ENCODE measurements around the gene SLC25A22. TPM values are rescaled to one million over a fixed set of nuclear protein-coding genes. Genes with fewer than 3 reads are reported as not detected.

Gene SLC25A22
- total and polyA plus RNA-seq, 3 donors from 2014 or later: 25.1 to 42.4 (median 39.7) TPM

DNA sequence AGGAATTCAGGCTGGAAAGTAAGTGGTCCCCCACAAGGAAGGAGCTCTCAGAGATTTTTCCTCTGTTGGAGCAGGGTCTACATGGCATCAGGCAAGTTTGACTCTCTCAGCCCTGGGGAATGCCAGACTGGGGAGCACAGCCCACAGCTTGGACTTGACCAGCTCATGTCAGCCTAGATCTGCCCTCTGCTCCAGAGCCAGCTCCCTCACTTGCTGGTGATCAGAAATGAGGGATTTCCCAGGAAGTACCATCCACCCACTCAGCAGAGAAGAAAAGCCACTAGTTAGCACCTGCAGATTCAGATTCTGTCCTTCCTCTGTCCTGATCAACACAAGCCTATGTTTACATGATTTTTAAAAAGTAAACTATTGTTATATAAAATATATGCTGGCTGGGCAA is 37.8 kb downstream of the SLC25A22 start:
- H3K9me3 ChIP-seq: no peaks in the 10 kb centered on the region
- H3K4me1 ChIP-seq: no peaks in the 10 kb centered on the region
- no peaks in the 10 kb centered on the region for H3K36me3 ChIP-seq (ENCODE audit: low read depth, missing control alignments)
- intact Hi-C loops (cut with DNase I; ENCODE audit: low total_unique reads): no loop called here
- no peak overlapping the region for H3K27ac ChIP-seq
- no peak overlapping the region for H3K4me3 ChIP-seq
- DNase-seq: no peak
- no peak for TF ChIP-seq POLR2A (IDR thresholded peaks at IDR 0.05)
- TF ChIP-seq, protein P1, sequence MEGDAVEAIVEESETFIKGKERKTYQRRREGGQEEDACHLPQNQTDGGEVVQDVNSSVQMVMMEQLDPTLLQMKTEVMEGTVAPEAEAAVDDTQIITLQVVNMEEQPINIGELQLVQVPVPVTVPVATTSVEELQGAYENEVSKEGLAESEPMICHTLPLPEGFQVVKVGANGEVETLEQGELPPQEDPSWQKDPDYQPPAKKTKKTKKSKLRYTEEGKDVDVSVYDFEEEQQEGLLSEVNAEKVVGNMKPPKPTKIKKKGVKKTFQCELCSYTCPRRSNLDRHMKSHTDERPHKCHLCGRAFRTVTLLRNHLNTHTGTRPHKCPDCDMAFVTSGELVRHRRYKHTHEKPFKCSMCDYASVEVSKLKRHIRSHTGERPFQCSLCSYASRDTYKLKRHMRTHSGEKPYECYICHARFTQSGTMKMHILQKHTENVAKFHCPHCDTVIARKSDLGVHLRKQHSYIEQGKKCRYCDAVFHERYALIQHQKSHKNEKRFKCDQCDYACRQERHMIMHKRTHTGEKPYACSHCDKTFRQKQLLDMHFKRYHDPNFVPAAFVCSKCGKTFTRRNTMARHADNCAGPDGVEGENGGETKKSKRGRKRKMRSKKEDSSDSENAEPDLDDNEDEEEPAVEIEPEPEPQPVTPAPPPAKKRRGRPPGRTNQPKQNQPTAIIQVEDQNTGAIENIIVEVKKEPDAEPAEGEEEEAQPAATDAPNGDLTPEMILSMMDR (IDR thresholded peaks at IDR 0.05): no peak
- no peaks in the 10 kb centered on the region for H3K27me3 ChIP-seq

DNA sequence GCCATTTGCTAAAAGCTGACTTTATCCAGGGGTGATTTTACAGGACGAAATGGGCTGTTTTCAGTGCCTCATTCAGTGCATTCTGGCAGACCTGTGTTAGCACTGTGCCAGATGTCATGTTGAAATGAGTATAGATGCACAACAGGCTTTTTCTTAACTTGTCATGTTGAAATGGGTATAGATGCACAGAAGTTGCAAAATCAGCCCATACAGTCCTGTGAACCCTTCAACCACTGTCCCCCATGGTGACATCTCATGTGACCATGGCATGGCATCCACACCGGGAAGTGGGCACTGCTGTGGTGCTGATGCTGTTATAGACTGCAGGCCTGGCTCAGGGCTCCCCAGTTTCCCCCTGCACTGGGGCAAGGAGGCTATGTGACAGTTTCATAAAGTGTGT is 48.4 kb downstream of the SLC25A22 start:
- TF ChIP-seq, protein P1 (IDR thresholded peaks at IDR 0.05): no peak
- no peaks in the 10 kb centered on the region for H3K27me3 ChIP-seq
- DNase-seq: no peak
- H3K4me3 ChIP-seq: no peak overlapping the region
- WGBS, 2 donors: 43 to 81% methylated on average over 2 of the region's 2 CpGs
- H3K27ac ChIP-seq: no peak overlapping the region
- H3K4me1 ChIP-seq: peaks cover 14% of the 10 kb centered on the region
- H3K9me3 ChIP-seq: no peaks in the 10 kb centered on the region
- no peaks in the 10 kb centered on the region for H3K36me3 ChIP-seq (ENCODE audit: low read depth, missing control alignments)
- intact Hi-C loops (cut with DNase I; ENCODE audit: low total_unique reads): no loop called here

DNA sequence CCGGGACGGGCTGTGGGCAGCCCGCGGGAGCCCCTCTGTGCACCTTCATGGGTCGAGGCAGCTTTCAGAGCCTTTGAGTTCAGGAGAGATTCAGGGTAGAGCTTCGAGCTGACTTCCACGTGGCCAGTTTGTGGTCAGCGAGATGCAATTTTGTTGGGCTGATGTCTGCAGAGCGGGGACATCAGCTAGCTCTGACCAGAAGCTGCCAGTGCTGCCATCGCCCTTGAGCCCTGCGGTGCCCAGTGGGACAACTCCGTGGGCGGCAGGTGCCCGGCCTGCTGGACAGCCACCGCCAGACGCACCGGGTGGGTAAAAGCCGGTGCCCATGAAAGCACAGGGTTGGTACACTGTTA is 50.1 kb downstream of the SLC25A22 start:
- peak overlapping the region; percentile 93 to 100 for H3K4me3 ChIP-seq
- no peaks in the 10 kb centered on the region for H3K36me3 ChIP-seq (ENCODE audit: low read depth, missing control alignments)
- peak overlapping the region; percentile 14 to 79 for H3K27ac ChIP-seq
- intact Hi-C loops (cut with DNase I; ENCODE audit: low total_unique reads): no loop called here
- TF ChIP-seq POLR2A (IDR thresholded peaks at IDR 0.05): no peak
- TF ChIP-seq, protein P1 (IDR thresholded peaks at IDR 0.05): no peak
- WGBS, 2 donors: 8 to 18% methylated on average over 9 to 18 of the region's 18 CpGs
- peaks cover 14% of the 10 kb centered on the region for H3K4me1 ChIP-seq
- H3K27me3 ChIP-seq: no peaks in the 10 kb centered on the region
- H3K9me3 ChIP-seq: no peaks in the 10 kb centered on the region
- DNase-seq: no peak

DNA sequence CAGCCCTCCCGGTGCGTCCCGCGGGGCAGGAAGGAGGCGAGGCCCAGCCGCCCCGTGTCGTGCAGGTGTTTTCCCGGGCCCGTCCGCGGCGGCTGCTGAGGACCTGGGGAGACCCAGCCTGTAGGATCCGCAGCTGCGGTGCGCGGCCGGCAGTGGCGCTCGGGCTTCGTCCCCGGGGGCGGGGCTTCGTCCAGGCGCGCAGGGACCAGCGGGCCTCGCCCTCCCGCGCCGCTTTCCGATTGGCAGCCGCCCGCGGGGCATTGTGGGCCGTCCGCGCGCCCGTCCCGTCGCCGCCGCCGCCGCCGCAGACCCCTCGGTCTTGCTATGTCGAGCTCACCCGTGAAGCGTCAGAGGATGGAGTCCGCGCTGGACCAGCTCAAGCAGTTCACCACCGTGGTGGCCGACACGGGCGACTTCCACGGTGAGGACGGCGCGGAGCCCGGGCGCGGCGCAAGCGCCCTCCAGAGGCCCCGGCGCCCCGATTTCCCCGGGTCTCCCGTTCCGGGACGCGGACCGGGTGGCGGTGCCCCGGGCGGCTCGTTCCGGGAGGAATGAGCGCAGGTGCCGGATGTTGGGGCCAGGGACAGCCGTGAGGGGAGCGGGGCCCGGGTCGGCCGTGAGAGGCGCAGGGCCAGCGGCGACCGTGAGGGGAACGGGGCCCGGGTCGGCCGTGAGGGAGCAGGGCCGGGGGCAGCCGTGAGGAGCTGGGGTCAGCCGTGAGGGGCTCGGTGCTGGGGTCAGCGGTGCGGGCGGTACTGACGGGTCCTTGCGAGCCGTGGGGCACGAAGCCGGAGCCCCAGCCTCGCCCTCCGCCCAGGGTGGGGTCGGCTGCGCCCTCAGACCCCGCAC is 50.7 kb downstream of the SLC25A22 start, which contains the start of gene TALDO1:
TALDO1 (plus strand) TSS at position 307 of the 849 bp plus-strand sequence; CDS start at position 325, 18 bp downstream.
- no peaks in the 10 kb centered on the region for H3K36me3 ChIP-seq (ENCODE audit: low read depth, missing control alignments)
- WGBS, 2 donors: 1% methylated on average over 79 of the region's 112 CpGs; no CpG with 5 or more reads in 1 of the 2 donors
- H3K27ac ChIP-seq: peak within 1 kb of the TSS; percentile 14 to 79
- peak; percentile 19 for TF ChIP-seq POLR2A (IDR thresholded peaks at IDR 0.05)
- TF ChIP-seq, protein P1 (IDR thresholded peaks at IDR 0.05): peak in 2 of 3 experiments; percentile 3 to 6
- no peaks in the 10 kb centered on the region for H3K27me3 ChIP-seq
- H3K4me3 ChIP-seq: peak within 1 kb of the TSS; percentile 93 to 100
- peaks cover 14% of the 10 kb centered on the region for H3K4me1 ChIP-seq
- H3K9me3 ChIP-seq: no peaks in the 10 kb centered on the region
- intact Hi-C loops (cut with DNase I; ENCODE audit: low total_unique reads): no loop called here
- DNase-seq: peak; percentile 93

Measured in testis (tissue), 3 donors.